Stimulated activated CD4-positive, alpha-beta T cell treated with anti-CD3 and anti-CD28 coated beads, Interleukin-2, amount 100 ng/mL, for 24 hours (primary cell): ENCODE measurements around the gene GPR21.

Experiments
- DNase-seq, 2 donors: peaks; one replicate each; pipeline ENCODE4 v3.0.0-alpha.2; 2020

The GPR21 gene, protein sequence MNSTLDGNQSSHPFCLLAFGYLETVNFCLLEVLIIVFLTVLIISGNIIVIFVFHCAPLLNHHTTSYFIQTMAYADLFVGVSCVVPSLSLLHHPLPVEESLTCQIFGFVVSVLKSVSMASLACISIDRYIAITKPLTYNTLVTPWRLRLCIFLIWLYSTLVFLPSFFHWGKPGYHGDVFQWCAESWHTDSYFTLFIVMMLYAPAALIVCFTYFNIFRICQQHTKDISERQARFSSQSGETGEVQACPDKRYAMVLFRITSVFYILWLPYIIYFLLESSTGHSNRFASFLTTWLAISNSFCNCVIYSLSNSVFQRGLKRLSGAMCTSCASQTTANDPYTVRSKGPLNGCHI

DNA sequence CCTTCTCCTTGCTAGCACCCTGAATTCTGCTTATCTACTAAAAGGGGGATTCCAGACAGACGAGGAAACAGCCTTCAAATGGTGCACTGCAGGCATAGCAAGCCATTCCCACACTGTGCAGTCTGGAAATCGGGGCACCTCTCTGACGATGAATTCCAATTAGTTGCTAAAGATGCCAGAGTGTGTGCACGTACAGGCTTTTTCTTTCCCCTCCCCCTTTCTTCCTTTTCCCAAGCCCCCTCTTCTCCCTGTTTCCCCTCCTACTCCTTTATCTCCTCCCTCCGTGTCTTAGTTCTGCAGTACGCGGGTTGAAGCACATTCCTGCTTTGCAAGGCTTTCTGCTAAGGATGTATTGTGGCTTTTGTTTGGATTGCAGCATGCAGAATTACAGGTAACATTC, at the start of gene GPR21:
Gene GPR21 (plus strand): TSS at position 316 of the 400 bp plus-strand sequence. CDS start 900 bp downstream, outside the sequence.
- no peak for DNase-seq

GRCh38 chr9:122986010-122986409, 47.5 kb upstream of the GPR21 start:
- DNase-seq = no peak

GRCh38 chr9:122988141-122988540, 45.3 kb upstream of the GPR21 start:
- DNase-seq = no peak

DNA sequence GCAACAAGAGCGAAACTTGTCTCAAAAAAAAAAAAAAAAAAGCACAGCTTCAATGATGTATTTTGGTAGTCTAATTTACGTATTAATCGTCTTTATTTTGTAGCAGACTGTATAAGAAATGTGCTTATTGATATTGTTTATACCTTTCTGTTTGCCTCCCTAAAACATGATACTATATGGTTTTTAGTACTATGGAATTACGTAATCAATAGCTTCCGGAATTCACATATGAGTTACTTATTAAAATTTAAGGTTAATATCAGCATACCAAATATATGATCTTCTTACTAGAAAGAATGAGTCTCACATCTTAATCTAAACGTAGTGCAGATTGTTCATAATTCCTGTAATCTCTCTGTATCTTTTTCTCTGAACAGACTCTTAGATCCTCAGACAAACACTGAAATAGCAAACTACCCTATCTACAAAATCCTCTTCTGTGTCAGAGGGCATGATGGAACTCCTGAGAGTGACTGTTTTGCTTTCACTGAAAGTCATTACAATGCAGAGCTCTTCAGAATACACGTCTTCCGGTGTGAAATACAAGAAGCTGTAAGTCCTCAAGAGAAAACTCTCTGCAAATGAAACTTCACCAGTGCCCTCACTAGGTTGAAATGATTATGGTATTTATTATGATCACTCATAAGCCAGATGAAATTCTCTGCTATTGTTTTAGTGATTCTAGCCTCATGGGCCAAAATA, 44.4 kb upstream of the GPR21 start:
- no peak for DNase-seq

DNA sequence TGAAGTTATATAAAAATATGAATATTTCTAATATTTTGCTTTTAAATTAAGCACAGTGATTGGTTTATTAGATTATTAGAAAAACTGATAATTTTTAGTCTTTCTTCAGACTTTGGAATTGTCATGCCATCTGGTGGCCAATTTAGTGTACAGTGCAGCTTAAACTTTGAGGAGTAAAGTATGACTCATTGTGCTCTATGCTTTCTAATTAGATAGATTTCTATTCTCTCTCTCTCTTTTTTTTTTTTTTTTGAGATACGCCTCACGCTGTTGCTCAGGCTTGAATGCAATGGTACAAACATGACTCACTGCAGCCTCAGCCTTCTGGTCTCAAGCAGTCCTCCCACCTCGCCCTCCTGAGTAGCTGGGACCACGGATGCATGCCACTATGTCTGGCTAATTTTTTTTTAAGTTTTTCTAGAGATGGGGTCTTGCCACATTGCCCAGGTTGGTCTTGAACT, 42.1 kb upstream of the GPR21 start:
- peak; percentile 19 to 45 for DNase-seq

DNA sequence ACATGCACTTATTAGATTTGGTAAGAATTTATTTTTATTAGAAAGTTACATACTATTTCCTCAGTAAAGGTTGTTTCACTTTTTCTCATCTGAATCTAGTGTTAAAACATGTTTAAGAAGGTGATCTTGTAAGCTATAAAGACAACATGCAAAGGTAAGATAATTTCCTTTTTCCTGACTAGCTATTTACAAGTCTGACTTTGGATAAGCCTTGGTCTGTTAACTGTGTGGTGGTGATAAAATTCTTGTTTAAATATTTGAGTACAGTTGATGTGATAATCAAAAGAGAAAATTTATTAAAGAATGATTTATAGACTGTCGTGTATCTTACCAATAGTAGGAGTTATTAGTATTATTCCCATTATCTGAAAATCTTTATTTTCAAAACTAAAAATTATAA, 36.9 kb upstream of the GPR21 start:
- DNase-seq = no peak

- DNase-seq = no peak
Measured at GRCh38 chr9:122998448-122998847, 35.0 kb upstream of the GPR21 start.

DNA sequence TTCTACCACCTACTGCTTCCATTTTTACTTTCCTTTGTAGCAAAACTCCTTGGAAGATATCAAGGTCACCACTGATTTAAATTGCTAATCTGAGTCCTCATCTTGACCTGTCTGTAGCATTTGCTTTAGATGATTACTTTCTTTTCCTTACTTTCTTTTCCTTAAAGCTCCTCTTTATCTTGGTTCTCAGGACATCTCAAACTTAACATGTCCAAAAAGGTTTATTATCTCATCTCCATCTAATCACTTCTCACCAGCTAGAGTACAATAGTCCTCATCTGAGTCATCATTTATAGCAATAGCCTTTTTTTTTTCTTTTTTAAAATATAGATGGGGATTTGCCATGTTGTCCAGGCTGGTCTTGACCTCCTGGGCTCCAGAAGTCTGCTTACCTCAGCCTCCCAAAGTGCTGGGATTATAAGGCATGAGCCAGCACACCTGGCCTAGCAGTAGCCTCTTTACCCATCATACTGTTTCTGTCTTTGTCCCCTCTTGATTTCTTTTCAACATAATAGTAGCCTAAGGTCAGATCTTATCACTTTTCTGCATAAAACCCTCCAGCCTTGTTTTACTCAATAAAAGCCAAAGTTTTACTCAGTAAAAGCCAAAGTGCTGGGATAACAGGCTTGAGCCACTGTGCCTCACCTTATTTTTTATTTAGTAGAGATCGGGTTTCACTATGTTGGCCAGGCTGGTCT, 32.9 kb upstream of the GPR21 start:
- DNase-seq = no peak

- no peak for DNase-seq
Measured at GRCh38 chr9:123002754-123003153, 30.7 kb upstream of the GPR21 start.

DNA sequence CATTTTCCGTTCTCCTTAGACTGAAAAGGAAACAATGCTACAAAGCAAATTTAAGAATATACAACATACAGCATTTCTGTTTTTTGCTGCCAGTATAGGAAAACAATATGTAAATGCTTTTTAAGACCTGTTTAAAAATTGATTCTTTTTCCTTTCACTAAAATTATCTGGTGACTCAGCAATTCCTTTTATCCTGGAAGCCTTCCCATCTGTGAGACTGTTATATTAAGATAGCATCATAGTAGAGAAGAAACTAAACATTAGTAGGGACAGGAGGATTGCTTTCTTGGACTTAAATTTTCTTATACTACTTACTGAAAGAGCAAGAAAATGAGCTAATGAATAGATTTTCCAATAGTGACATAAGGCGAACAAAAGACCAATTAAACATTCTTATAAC, 30.0 kb upstream of the GPR21 start:
- no peak for DNase-seq

DNA sequence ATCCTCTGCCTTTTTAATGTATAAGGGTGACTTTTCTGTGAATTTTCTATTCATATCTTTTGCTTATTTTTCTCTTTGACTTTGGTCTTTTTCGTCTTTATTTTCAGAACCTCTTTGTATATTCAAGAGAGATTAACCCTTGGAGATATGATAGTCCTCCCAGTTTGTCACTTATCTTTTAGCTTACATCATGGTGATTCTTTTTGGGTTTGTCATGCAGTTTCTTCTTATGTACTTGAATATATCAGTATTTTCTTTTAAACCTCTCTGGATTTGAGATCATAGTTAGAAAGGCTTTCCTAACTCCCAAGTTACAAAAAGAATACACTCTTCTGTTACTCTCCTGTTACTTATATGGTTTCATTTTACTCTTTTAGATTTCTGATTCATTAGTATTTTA, 27.5 kb upstream of the GPR21 start:
- DNase-seq = no peak

DNA sequence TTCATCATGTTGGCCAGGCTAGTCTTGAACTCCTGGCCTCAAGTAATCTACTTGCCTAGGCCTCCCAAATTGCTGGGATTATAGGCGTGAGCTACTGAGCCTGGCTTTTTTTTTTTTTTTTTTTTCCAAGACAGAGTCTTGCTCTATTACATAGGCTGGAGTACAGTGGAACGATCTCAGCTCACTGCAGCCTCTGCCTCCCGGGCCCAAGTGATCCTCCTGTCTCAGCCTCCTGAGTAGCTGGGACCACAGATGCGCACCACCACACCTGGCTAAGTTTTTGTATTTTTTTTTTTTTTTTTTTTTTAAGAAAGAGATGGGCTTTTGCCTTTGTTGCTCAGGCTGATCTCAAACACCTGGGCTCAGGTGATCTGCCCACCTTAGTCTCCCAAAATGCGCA, 26.2 kb upstream of the GPR21 start:
- no peak for DNase-seq

GRCh38 chr9:123008909-123009308, 24.6 kb upstream of the GPR21 start:
- DNase-seq = no peak

DNA sequence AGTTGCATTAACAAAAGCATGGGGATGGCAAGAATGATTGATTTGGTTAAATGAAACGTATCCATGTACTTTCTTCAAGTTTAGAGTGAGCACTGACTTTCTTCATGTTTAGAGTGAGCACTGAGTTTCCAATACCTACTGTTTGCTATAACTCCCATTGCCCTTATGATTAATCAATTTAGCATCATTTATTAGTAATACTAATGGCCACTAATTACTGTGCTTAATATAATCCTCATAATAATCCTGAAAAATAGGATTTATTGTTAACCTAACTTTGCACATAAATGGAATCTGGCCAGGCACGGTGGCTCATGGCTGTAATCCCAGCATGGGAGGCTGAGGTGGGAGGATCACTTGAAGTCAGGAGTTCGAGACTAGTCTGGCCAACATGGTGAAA, 22.1 kb upstream of the GPR21 start:
- DNase-seq = no peak

DNA sequence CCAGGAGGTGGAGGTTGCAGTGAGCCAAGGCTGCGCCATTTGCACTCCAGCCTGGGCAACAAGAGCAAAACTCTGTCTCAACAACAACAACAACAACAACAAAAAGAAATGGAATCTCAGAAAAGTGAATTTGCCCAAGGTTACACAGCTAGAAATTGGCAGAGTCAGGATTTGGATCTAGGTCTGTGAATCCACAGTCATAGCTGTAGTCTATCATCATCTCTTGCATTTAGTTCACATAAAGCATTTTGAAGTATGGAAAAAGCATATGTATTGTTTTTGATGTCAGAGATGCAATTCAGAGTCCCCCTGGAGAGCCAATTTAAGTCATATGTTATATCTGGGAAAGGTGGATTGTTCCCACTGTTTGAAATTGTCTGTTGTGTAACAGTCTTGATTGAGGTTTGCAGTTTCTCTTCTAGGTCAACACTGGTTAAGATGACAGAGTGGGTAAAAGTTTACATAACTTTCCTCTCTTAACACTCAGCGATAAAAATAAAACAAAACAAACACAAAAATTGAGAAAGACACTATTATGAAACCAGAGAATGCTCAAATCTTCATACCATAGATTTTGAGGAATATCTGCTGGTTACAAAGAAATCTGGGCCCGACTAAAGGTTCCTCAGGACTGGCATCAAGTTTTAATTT, 21.5 kb upstream of the GPR21 start:
- DNase-seq = no peak

GRCh38 chr9:123016631-123017030, 16.8 kb upstream of the GPR21 start:
- DNase-seq = no peak

DNA sequence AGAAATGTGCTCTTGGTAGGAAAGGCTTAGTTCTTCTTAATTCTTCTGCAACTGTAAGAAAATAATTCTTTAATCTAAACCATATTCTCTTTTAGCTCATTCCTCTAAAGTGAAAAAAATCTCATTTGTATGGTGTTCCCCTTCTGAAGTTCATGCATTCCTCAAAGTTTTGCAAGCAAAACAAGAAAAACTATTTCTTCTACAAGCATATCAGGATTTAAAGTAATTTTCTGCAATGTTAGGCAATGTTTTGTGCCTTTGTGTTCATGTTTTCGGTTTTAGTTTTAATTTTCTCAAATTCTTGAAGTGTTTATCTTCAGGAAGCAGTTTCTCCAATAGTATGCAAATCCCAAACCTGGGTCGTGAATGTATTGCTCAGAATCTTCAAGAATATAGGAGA, 12.7 kb upstream of the GPR21 start:
- DNase-seq = no peak

- no peak for DNase-seq
Measured at GRCh38 chr9:123026425-123026824, 7.0 kb upstream of the GPR21 start.

DNA sequence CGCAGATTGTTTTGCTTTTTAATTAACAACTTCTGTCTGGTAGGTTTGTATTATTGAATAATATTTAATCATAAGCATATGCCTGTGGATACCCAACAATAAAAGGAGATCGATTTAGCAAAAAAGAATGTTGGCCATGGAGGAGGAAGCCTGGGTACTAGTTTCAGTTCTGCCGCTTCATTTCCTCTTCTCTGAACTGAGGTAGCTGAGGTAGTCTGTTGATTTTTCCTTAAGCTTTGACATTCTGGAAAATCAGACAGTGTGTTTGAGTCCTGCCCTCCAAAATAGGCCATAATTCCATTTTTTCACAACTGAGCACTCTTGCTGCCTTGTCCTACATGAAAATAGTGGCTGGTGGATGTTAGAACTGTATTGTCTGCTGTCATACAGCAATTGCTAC, 6.0 kb upstream of the GPR21 start:
- no peak for DNase-seq

GRCh38 chr9:123028136-123028535, 5.3 kb upstream of the GPR21 start:
- no peak for DNase-seq

DNA sequence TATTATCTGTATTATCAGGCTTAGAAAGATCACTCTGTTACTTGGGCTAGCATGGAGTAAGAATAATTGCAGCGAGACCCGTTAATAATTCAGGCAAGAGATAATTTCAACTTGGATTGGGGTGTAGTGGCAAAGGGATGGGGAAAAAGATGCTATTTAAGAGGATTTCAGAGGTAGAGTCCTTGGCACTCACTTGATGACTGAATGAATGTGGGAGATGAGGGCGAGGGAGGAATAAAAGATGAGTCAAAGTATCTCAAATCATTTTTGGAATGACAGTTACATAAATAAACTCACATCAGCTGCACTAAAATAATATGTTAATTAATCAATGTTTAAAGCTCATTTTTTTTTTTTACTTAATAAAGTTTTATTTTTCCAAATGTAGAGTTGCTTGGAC, 4.5 kb upstream of the GPR21 start:
- DNase-seq = no peak

GRCh38 chr9:123031963-123032362, 1.5 kb upstream of the GPR21 start:
- no peak for DNase-seq

- DNase-seq = no peak
Measured at GRCh38 chr9:123033864-123034601, 566 bp downstream of the GPR21 start.
